Panc1 (cell line): Measurements from ENCODE around the gene SSR3.

Experiments used
- CTCF ChIP-seq: fragments of 450-650 bp; IDR thresholded peaks from 2 replicates; pipeline ENCODE4 v1.5.1; 2017; ENCODE audit warnings: mild to moderate bottlenecking
- POLR2AphosphoS5 ChIP-seq: IDR thresholded peaks from 2 replicates; pipeline ENCODE4 v1.6.1; 2012; ENCODE audit warnings: mild to moderate bottlenecking, low read depth, low read length, moderate library complexity
- REST ChIP-seq, 2 experiments: IDR thresholded peaks; 2 replicates each; pipeline ENCODE4 v1.6.1; 2011 to 2012; ENCODE audit warnings: low read depth in 2 of 2, control low read depth in 1 of 2, low read length in 1 of 2, mild to moderate bottlenecking in 1 of 2, moderate library complexity in 1 of 2; ENCODE audit not compliant: insufficient read depth in 1 of 2

- TF ChIP-seq CTCF: no peak
- no peak for TF ChIP-seq POLR2AphosphoS5
- TF ChIP-seq REST (IDR thresholded peaks at IDR 0.05; ENCODE audit: insufficient read depth in 1 of 2, low read depth in 2 of 2, low read length in 1 of 2): no peak
Measured at GRCh38 chr3:156535798-156536197, 19.1 kb downstream of the SSR3 start.
